Islet of Langerhans (tissue), 1 donor: ENCODE data around the gene BARHL1.

Experiments
- FAIRE-seq: peaks from one replicate; lab custom pipeline; 2011; peaks lifted over from hg19 to GRCh38; lab: Jason Lieb, UNC

BARHL1 gene

GRCh38 chr9:132616725-132617124 lies 34.3 kb downstream of the BARHL1 start:
- FAIRE-seq = no peak

- no peak for FAIRE-seq
Observed at GRCh38 chr9:132622159-132622558, 39.8 kb downstream of the BARHL1 start.

- FAIRE-seq = no peak
Observed at GRCh38 chr9:132626285-132626684, 43.9 kb downstream of the BARHL1 start.

GRCh38 chr9:132627106-132627505 lies 44.7 kb downstream of the BARHL1 start:
- peak; percentile 86 for FAIRE-seq

GRCh38 chr9:132627594-132627993 lies 45.2 kb downstream of the BARHL1 start:
- FAIRE-seq = no peak

DNA sequence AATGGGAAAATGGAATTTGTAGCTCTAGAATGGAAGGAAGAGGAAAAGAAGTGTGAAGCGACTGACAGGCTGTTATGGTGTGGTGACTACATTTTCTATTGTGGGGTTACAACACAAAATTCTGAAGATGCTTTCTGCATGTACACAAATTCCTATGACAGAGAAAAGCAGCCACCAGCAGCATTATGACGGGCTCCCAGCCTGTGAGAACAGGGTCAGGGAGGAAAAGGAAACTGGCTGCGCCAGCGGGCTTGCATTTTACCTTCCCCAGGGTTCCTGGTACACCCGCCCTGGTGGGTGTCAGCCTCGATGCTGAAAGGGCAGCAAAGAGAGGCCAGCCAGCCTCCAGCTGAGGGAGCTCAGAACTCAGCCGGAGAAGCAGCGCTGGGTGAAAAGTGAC lies 46.3 kb downstream of the BARHL1 start:
- FAIRE-seq = no peak

- FAIRE-seq = no peak
Observed at GRCh38 chr9:132630116-132630515, 47.7 kb downstream of the BARHL1 start.

DNA sequence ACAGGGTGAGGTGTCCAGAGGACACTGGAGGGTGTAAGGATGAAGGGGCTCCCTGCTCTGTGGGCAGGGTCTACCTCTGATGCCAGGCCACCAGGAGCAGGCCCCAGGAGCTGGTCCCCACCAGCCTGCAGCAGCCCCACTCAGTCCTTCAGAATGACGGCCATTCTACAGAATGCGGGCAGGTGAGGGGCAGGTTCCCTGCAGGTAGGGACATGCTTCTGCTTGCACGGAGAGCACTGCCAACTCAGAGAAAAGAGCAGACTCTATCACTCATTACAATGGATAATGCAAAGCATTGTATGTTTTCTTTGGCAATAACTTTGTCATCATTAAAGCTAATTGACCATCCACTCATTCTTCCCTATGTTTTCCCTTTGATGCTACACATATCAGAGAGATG lies 48.4 kb downstream of the BARHL1 start:
- no peak for FAIRE-seq

DNA sequence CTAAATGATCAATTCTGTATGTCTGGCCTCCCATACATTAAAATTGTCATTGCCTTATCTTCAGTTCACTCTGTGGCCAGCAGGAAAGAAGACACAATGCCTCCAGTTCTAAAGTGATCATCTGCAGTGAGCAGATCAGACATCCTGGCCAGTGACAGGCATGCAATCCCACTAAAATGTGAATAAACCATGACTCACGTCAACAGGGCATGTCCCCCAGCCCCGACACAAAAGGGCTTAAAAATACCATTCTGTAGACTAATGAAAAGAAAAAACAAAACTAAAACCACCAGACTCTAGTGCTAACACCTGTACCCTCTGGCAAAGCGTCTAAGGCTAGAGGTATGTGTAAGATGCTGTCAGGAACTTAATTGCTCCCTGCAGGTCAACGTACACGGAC lies 48.9 kb downstream of the BARHL1 start:
- FAIRE-seq = no peak

GRCh38 chr9:132631685-132632084 lies 49.3 kb downstream of the BARHL1 start:
- FAIRE-seq = no peak

DNA sequence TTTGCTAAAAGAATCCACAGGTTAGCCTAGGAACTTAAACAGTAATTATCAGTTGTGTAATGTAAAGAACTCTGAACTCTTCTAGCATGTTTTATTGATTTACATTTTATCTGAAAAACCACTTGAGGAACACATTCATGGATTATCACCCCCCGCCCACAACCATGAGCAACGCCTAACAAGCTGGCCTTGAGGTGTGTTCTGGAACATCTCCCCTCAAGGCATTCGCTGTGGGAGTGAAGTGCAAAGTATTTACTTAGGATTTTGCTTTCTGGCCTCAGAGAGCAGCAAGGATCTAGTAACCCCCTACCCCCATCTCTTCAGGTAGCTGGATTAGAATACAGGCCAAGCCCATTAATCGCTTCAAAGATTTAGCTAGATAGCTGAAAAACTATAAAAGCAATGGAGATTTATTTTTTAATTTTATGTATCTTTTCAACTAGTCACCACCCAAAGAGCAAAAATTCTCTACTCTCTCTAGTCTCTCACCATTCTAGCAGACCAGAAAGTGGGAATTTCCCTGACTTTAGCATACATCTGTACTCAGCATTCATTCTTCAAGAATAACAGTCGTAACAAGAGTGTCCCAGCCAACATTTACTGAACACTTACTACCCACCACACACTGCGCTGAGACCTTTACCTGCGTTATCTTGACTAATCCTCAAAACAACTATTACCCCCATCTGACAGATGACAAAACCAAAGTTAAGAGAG lies 50.2 kb downstream of the BARHL1 start:
- no peak for FAIRE-seq

DNA sequence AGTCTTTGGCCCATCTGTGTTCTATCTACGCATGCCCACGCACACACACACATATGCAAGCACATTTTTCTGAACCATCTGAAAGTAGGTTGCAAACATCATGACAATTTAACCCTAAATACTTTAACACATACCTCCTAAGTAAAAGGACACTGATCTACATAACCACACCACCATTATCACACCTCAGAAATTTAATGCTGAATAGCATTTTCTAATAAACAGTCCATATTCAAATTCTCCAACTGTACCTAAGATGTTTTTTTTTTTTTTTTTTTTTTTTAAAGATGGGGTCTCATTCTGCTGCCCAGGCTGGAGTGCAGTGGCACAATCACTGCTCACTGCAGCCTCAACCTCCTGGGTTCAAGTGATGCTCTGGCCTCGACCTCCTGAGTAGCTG lies 51.9 kb downstream of the BARHL1 start:
- no peak for FAIRE-seq

GRCh38 chr9:132637351-132637750 lies 54.9 kb downstream of the BARHL1 start:
- peak; percentile 97 for FAIRE-seq

- no peak for FAIRE-seq
Observed at GRCh38 chr9:132637801-132638200, 55.4 kb downstream of the BARHL1 start.

GRCh38 chr9:132638240-132638639 lies 55.8 kb downstream of the BARHL1 start:
- FAIRE-seq = peak; percentile 60

- no peak for FAIRE-seq
Observed at GRCh38 chr9:132639322-132639721, 56.9 kb downstream of the BARHL1 start.
